CD8-positive, alpha-beta memory T cell (primary cell): ENCODE data around the gene TNFAIP8L1. TPM values are rescaled to one million over a fixed set of nuclear protein-coding genes. Genes with fewer than 3 reads are reported as not detected.

Source experiments
- CTCF ChIA-PET: fragments of 350-600 bp; sonication (Branson Sonifier 250); formaldehyde crosslinking; loops from one replicate; lab custom pipeline; 2021; ENCODE audit warnings: antibody characterized with exemption; lab: Charles Lee
- POLR2A ChIA-PET: fragments of 350-600 bp; sonication (Branson Sonifier 250); formaldehyde crosslinking; loops from one replicate; lab custom pipeline; 2021; ENCODE audit warnings: antibody characterized with exemption; lab: Charles Lee
- DNase-seq, 5 donors: peaks; one replicate each; pipeline versions ENCODE4 v3.0.0 to v3.0.0-alpha.2; 2020 to 2022; ENCODE audit warnings: mixed read lengths in 1 of 5
- H3K27ac ChIP-seq: one replicate; pipeline ENCODE4 v1.7.0; 2013; ENCODE audit warnings: low read depth, mild to moderate bottlenecking, low read length, moderate library complexity
- H3K27me3 ChIP-seq: 2 replicates; pipeline ENCODE4 v1.7.0; 2013; ENCODE audit warnings: low read length, mild to moderate bottlenecking; ENCODE audit not compliant: insufficient read depth, poor library complexity, severe bottlenecking
- H3K36me3 ChIP-seq: 2 replicates; pipeline ENCODE4 v1.7.0; 2013; ENCODE audit warnings: mild to moderate bottlenecking, low read length, moderate library complexity; ENCODE audit not compliant: insufficient read depth
- H3K4me1 ChIP-seq: 2 replicates; pipeline ENCODE4 v1.7.0; 2013; ENCODE audit warnings: mild to moderate bottlenecking, low read length, moderate library complexity; ENCODE audit not compliant: insufficient read depth
- H3K4me3 ChIP-seq: 2 replicates; pipeline ENCODE4 v1.7.0; 2013; ENCODE audit warnings: mild to moderate bottlenecking, low read length
- H3K9me3 ChIP-seq: 2 replicates; pipeline ENCODE4 v1.7.0; 2013; ENCODE audit warnings: mild to moderate bottlenecking, low read length
- H3K27ac Mint-ChIP-seq, 8 donors: one replicate each; pipeline ENCODE4 v1.8.0; 2020 to 2021; ENCODE audit warnings: mixed read lengths in 8 of 8, mild to moderate bottlenecking in 6 of 8, inconsistent platforms in 3 of 8, moderate library complexity in 3 of 8
- H3K27me3 Mint-ChIP-seq, 2 donors: one replicate each; pipeline ENCODE4 v1.8.0; 2020 to 2021; ENCODE audit warnings: mixed read lengths in 2 of 2, mild to moderate bottlenecking in 1 of 2, moderate library complexity in 1 of 2
- H3K36me3 Mint-ChIP-seq, 3 donors: one replicate each; pipeline ENCODE4 v1.8.0; 2020 to 2021; ENCODE audit warnings: mixed read lengths in 3 of 3, inconsistent platforms in 1 of 3, mild to moderate bottlenecking in 1 of 3
- H3K4me1 Mint-ChIP-seq, 3 donors: one replicate each; pipeline ENCODE4 v1.8.0; 2020 to 2021; ENCODE audit warnings: mixed read lengths in 3 of 3, inconsistent platforms in 1 of 3, mild to moderate bottlenecking in 1 of 3
- H3K4me3 Mint-ChIP-seq, 7 donors: one replicate each; pipeline ENCODE4 v1.8.0; 2020 to 2021; ENCODE audit warnings: mixed read lengths in 7 of 7, mild to moderate bottlenecking in 6 of 7, moderate library complexity in 4 of 7, inconsistent platforms in 2 of 7
- H3K9me3 Mint-ChIP-seq, 5 donors: one replicate each; pipeline ENCODE4 v1.8.0; 2020 to 2022; ENCODE audit warnings: mixed read lengths in 5 of 5, mild to moderate bottlenecking in 3 of 5, moderate library complexity in 2 of 5, inconsistent platforms in 1 of 5
- polyA plus RNA-seq: library from polyadenylated mRNA; unstranded; fragments of 300-500 nt; fragmentation: Illumina TruSeq; gene quantifications from one replicate; pipeline ENCODE4 v1.2.3, GENCODE V29; 2021
- total RNA-seq, 2 experiments: library from RNA; stranded (reverse); gene quantifications; one replicate each; pipeline ENCODE4 v1.2.3, GENCODE V29; 2021

Gene TNFAIP8L1
- total and polyA plus RNA-seq, 3 experiments from 2014 or later: 9.0 to 10.0 (median 9.6) TPM

GRCh38 chr19:4619668-4620294, 19.5 kb upstream of the TNFAIP8L1 start:
- Histone ChIP-seq H3K4me3 (no peak overlapping the region), H3K36me3 (no peaks in the 10 kb centered on the region), H3K4me1 (no peaks in the 10 kb centered on the region), H3K27me3 (no peaks in the 10 kb centered on the region), H3K9me3 (no peaks in the 10 kb centered on the region), H3K27ac (no peak overlapping the region)
- no peaks in the 10 kb centered on the region for H3K36me3 Mint-ChIP-seq
- H3K9me3 Mint-ChIP-seq: no peaks in the 10 kb centered on the region
- ChIA-PET POLR2A (no interaction called here), CTCF (no interaction called here)
- H3K4me3 Mint-ChIP-seq: no peak overlapping the region
- no peaks in the 10 kb centered on the region for H3K4me1 Mint-ChIP-seq
- H3K27me3 Mint-ChIP-seq: peaks cover 19 to 26% of the 10 kb centered on the region in 2 donors
- no peak overlapping the region for H3K27ac Mint-ChIP-seq
- DNase-seq: no peak

- no peaks in the 10 kb centered on the region for H3K4me1 Mint-ChIP-seq
- CTCF ChIA-PET: no interaction called here
- Histone ChIP-seq H3K27ac (no peak overlapping the region), H3K36me3 (no peaks in the 10 kb centered on the region), H3K27me3 (no peaks in the 10 kb centered on the region), H3K4me3 (no peak overlapping the region), H3K9me3 (no peaks in the 10 kb centered on the region), H3K4me1 (no peaks in the 10 kb centered on the region)
- no peaks in the 10 kb centered on the region for H3K36me3 Mint-ChIP-seq
- H3K27ac Mint-ChIP-seq: no peak overlapping the region
- POLR2A ChIA-PET: no interaction called here
- H3K4me3 Mint-ChIP-seq: no peak overlapping the region
- H3K27me3 Mint-ChIP-seq: peaks cover 19 to 29% of the 10 kb centered on the region in 2 donors
- DNase-seq: no peak
- no peaks in the 10 kb centered on the region for H3K9me3 Mint-ChIP-seq
Observed at GRCh38 chr19:4620675-4621074, 18.6 kb upstream of the TNFAIP8L1 start.

DNA sequence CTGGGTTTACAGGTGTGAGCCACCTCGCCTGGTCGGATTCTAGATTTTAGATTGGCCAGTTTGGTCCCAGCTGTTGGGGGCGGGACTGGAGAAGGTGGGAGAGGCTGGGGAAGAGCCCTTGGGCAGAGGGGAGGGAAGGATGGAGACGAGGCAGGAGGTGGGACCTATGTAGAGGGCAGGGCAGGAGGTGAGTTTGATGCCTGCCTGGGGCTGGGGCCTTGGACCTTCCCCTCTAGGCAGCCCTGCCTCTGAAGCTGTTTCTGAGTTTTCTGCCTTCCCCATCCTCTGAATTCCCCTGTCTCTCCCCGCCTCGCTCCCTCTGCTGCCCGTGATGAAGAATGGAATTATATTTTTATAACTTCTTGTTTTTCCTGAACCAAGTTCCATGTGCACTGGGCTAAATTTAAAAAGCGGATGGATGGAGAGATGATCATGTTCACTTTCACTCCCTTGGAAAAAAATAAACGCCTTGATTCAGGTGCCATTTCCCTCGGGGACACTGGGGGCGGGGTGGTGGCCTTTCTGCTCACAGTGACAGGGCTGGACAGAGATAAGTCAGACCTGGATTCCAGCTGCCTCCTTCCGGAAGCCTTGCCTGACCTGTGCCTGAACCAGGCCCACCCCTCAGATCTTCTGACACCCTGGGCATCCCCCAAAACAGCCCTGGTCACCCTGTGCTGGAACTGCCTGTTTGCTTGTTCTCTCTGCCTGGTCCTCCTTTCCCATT, 16.5 kb upstream of the TNFAIP8L1 start:
- H3K4me1 ChIP-seq: no peaks in the 10 kb centered on the region
- no peak for DNase-seq
- no peaks in the 10 kb centered on the region for H3K36me3 ChIP-seq
- Mint-ChIP-seq H3K36me3 (no peaks in the 10 kb centered on the region), H3K27me3 (peaks cover 19 to 24% of the 10 kb centered on the region in 2 donors), H3K9me3 (no peaks in the 10 kb centered on the region), H3K27ac (no peak overlapping the region), H3K4me1 (no peaks in the 10 kb centered on the region), H3K4me3 (no peak overlapping the region)
- no peaks in the 10 kb centered on the region for H3K27me3 ChIP-seq
- CTCF ChIA-PET: interaction anchor here (1.1 kb wide), 1 partner anchor 13 kb away, joined by 3 read pairs; no protein-coding TSS in a partner anchor
- H3K9me3 ChIP-seq: no peaks in the 10 kb centered on the region
- POLR2A ChIA-PET: interaction anchor here (0.7 kb wide), 1 partner anchor 47 kb away, joined by 5 read pairs; no protein-coding TSS in a partner anchor
- H3K4me3 ChIP-seq: no peak overlapping the region
- H3K27ac ChIP-seq: no peak overlapping the region

DNA sequence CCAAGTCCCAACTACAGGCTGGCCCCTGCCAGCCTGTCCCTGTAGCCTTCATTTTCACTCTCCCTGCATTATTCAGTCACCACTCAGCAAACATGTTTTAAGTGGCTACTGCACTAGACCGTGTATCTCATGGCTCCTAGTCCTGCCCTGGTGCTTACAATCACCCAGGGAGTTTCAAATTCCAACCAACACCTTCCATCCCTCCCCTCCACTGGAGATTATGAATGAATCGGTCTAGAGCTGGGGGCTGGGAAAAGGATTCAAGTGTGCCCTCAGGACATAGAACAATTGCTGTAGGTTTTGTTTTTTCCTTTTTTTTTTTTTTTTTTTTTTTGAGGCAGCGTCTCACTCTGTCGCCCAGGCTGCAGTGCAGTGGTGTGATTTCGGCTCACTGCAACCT, 15.0 kb upstream of the TNFAIP8L1 start:
- Mint-ChIP-seq H3K27ac (no peak overlapping the region), H3K27me3 (peaks cover 23 to 25% of the 10 kb centered on the region in 2 donors), H3K36me3 (no peaks in the 10 kb centered on the region), H3K9me3 (no peaks in the 10 kb centered on the region), H3K4me1 (no peaks in the 10 kb centered on the region), H3K4me3 (no peak overlapping the region)
- Histone ChIP-seq H3K36me3 (no peaks in the 10 kb centered on the region), H3K27ac (no peak overlapping the region), H3K9me3 (no peaks in the 10 kb centered on the region), H3K4me1 (no peaks in the 10 kb centered on the region), H3K27me3 (no peaks in the 10 kb centered on the region), H3K4me3 (no peak overlapping the region)
- CTCF ChIA-PET: no interaction called here
- POLR2A ChIA-PET: no interaction called here
- DNase-seq: no peak

GRCh38 chr19:4624733-4625362, 14.5 kb upstream of the TNFAIP8L1 start:
- no peak overlapping the region for H3K27ac ChIP-seq
- ChIA-PET POLR2A (no interaction called here), CTCF (no interaction called here)
- no peaks in the 10 kb centered on the region for H3K27me3 ChIP-seq
- no peak overlapping the region for H3K27ac Mint-ChIP-seq
- H3K9me3 Mint-ChIP-seq: no peaks in the 10 kb centered on the region
- H3K4me3 Mint-ChIP-seq: no peak overlapping the region
- no peak for DNase-seq
- H3K4me1 ChIP-seq: no peaks in the 10 kb centered on the region
- peaks cover 23 to 25% of the 10 kb centered on the region in 2 donors for H3K27me3 Mint-ChIP-seq
- H3K36me3 Mint-ChIP-seq: no peaks in the 10 kb centered on the region
- no peaks in the 10 kb centered on the region for H3K9me3 ChIP-seq
- no peak overlapping the region for H3K4me3 ChIP-seq
- H3K36me3 ChIP-seq: no peaks in the 10 kb centered on the region
- no peaks in the 10 kb centered on the region for H3K4me1 Mint-ChIP-seq

DNA sequence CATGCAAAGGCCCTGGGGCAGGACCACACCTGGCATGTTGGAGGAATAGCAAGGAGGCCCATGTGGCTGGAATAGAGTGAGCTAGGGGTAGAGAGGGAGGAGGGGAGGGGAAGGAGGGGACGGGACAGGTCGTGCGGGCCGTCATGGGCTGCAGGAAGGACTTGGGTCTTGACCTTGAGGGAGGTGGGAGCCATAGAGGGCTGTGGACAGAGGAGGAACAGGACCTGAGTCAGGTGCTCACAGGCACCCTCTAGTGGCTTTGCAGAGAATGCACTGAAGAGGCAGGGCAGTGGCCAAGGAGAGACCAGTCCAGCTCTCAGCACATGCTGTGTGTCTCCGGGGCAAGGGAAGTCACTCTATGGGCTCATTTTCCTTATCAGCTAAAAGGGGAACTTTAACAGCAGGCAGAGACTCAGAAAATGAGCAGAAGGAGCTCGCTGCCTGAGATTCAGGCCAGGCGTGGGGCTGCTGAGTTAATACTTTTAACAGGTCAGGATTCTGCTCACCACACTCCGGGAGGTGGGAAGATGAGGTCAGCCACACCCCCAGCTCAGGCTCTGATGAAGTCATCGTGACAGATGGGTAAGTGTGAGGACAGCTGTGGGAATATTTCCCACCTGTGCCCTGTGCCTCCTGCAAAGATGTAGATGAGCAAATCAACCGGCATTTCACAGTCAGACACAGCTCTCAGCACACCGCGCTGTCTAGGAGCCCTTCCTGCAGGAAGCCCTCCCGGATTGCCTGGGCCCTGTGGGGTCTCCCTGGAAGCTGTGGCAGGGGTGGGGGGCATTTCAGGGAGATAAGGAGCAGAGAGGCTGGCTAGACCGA, 6.0 kb upstream of the TNFAIP8L1 start:
- Mint-ChIP-seq H3K27ac (peak overlapping the region in 6 of 8 donors; percentile 14 to 83 (median 60)), H3K27me3 (peaks cover 4 to 9% of the 10 kb centered on the region in 2 donors), H3K36me3 (no peaks in the 10 kb centered on the region), H3K4me1 (peaks cover 4 to 15% (median 9%) of the 10 kb centered on the region in 3 donors), H3K4me3 (peak overlapping the region in 1 of 7 donors; percentile 51), H3K9me3 (no peaks in the 10 kb centered on the region)
- peak; percentile 18 to 63 (median 32) for DNase-seq
- ChIA-PET POLR2A (no interaction called here), CTCF (interaction anchor here (0.7 to 2.4 kb wide), 4 partner anchors 44 to 158 kb away, joined by 3 to 13 read pairs (median 8); partner anchors contain the start of gene FEM1A)
- H3K4me1 ChIP-seq: peaks cover 23% of the 10 kb centered on the region
- peak overlapping the region; percentile 2 for H3K27ac ChIP-seq
- H3K36me3 ChIP-seq: no peaks in the 10 kb centered on the region
- no peaks in the 10 kb centered on the region for H3K9me3 ChIP-seq
- H3K27me3 ChIP-seq: no peaks in the 10 kb centered on the region
- H3K4me3 ChIP-seq: no peak overlapping the region

GRCh38 chr19:4635754-4636116, 3.6 kb upstream of the TNFAIP8L1 start:
- POLR2A ChIA-PET: interaction anchor here (0.6 kb wide), 1 partner anchor 59 kb away, joined by 3 read pairs; no protein-coding TSS in a partner anchor
- H3K4me1 Mint-ChIP-seq: peaks cover 20 to 32% (median 24%) of the 10 kb centered on the region in 3 donors
- Histone ChIP-seq H3K27ac (no peak overlapping the region), H3K4me3 (peak overlapping the region; percentile 69), H3K9me3 (no peaks in the 10 kb centered on the region), H3K27me3 (no peaks in the 10 kb centered on the region), H3K4me1 (peaks cover 41% of the 10 kb centered on the region), H3K36me3 (no peaks in the 10 kb centered on the region)
- DNase-seq: no peak
- H3K9me3 Mint-ChIP-seq: no peaks in the 10 kb centered on the region
- peaks cover 4 to 5% of the 10 kb centered on the region in 2 donors for H3K27me3 Mint-ChIP-seq
- CTCF ChIA-PET: interaction anchor here (1.0 to 3.4 kb wide), 23 partner anchors 10 to 389 kb away, joined by 3 to 44 read pairs (median 5); partner anchors contain the start of genes MYDGF and YJU2
- H3K36me3 Mint-ChIP-seq: peaks cover 0 to 1% (median 0%) of the 10 kb centered on the region in 3 donors
- peak overlapping the region in 3 of 8 donors; percentile 27 to 70 (median 29) for H3K27ac Mint-ChIP-seq
- peak overlapping the region in 6 of 7 donors; percentile 37 to 81 (median 56) for H3K4me3 Mint-ChIP-seq
